ENCODE measurements around the gene ARMH3.

The ARMH3 gene

GRCh38 chr10:101857802-101858476, 198.0 kb downstream of the ARMH3 start:
- no peak for DNase-seq (ENCODE audit: low read depth)

- DNase-seq (ENCODE audit: low read depth): no peak
Observed at GRCh38 chr10:101856626-101857025, 199.3 kb downstream of the ARMH3 start.

- DNase-seq (ENCODE audit: low read depth): no peak
Observed at GRCh38 chr10:101851411-101852116, 204.4 kb downstream of the ARMH3 start.

- no peak for DNase-seq (ENCODE audit: low read depth)
Observed at GRCh38 chr10:101850749-101851148, 205.2 kb downstream of the ARMH3 start.

GRCh38 chr10:101848894-101849351, 207.1 kb downstream of the ARMH3 start:
- no peak for DNase-seq (ENCODE audit: low read depth)

- no peak for DNase-seq (ENCODE audit: low read depth)
Observed at GRCh38 chr10:101848408-101848807, 207.6 kb downstream of the ARMH3 start.

- no peak for DNase-seq (ENCODE audit: low read depth)
Observed at GRCh38 chr10:101845893-101846292, 210.1 kb downstream of the ARMH3 start.

- DNase-seq (ENCODE audit: low read depth): no peak
Observed at GRCh38 chr10:101843032-101844021, 212.6 kb downstream of the ARMH3 start, which contains the start of gene KCNIP2. TSS of gene KCNIP2 (minus strand) at chr10:101843800. CDS start at chr10:101843568, 232 bp downstream.

GRCh38 chr10:101841826-101842225, 214.1 kb downstream of the ARMH3 start:
- no peak for DNase-seq (ENCODE audit: low read depth)

- DNase-seq (ENCODE audit: low read depth): no peak
Observed at GRCh38 chr10:101840741-101841453, 215.1 kb downstream of the ARMH3 start.

- DNase-seq (ENCODE audit: low read depth): no peak
Observed at GRCh38 chr10:101840102-101840684, 215.8 kb downstream of the ARMH3 start.

- DNase-seq (ENCODE audit: low read depth): no peak
Observed at GRCh38 chr10:101839416-101840063, 216.4 kb downstream of the ARMH3 start.

GRCh38 chr10:101839002-101839401, 217.0 kb downstream of the ARMH3 start:
- DNase-seq (ENCODE audit: low read depth): no peak

GRCh38 chr10:101838416-101838970, 217.5 kb downstream of the ARMH3 start:
- no peak for DNase-seq (ENCODE audit: low read depth)

- no peak for DNase-seq (ENCODE audit: low read depth)
Observed at GRCh38 chr10:101837748-101838147, 218.2 kb downstream of the ARMH3 start.

- DNase-seq (ENCODE audit: low read depth): no peak
Observed at GRCh38 chr10:101835362-101835761, 220.6 kb downstream of the ARMH3 start.

- DNase-seq (ENCODE audit: low read depth): no peak
Observed at GRCh38 chr10:101834341-101834740, 221.6 kb downstream of the ARMH3 start.

- DNase-seq (ENCODE audit: low read depth): no peak
Observed at GRCh38 chr10:101833466-101833865, 222.5 kb downstream of the ARMH3 start.

GRCh38 chr10:101832325-101832771, 223.6 kb downstream of the ARMH3 start:
- no peak for DNase-seq (ENCODE audit: low read depth)

- no peak for DNase-seq (ENCODE audit: low read depth)
Observed at GRCh38 chr10:101831169-101831811, 224.7 kb downstream of the ARMH3 start.
